NCI-H146 treated with DMSO at 0.1 percent for 48 hours (cell line): ENCODE results near the gene SPATS2.
"Not testable (repeated sequence)": the region's sequence is repeated elsewhere in the genome, so short reads cannot be mapped to it uniquely, and the experiment has no call there.

ENCODE experiments used
- DNase-seq: peaks from one replicate; lab custom pipeline; 2025; ENCODE audit not compliant: unreplicated experiment; lab: John Stamatoyannopoulos, UW

SPATS2 gene

GRCh38 chr12:49509681-49510080 is 142.4 kb downstream of the SPATS2 start:
- DNase-seq: not testable (repeated sequence)

- DNase-seq: no peak
Observed at GRCh38 chr12:49511410-49511809, 144.1 kb downstream of the SPATS2 start.

- no peak for DNase-seq
Observed at GRCh38 chr12:49512546-49512945, 145.3 kb downstream of the SPATS2 start.

GRCh38 chr12:49515266-49515665 is 148.0 kb downstream of the SPATS2 start:
- DNase-seq: no peak

- no peak for DNase-seq
Observed at GRCh38 chr12:49518914-49519573, 151.8 kb downstream of the SPATS2 start.

GRCh38 chr12:49519574-49519936 is 152.3 kb downstream of the SPATS2 start:
- no peak for DNase-seq

- no peak for DNase-seq
Observed at GRCh38 chr12:49521389-49521788, 154.1 kb downstream of the SPATS2 start.

GRCh38 chr12:49524660-49525324 is 157.5 kb downstream of the SPATS2 start:
- no peak for DNase-seq

- DNase-seq: no peak
Observed at GRCh38 chr12:49525942-49526341, 158.7 kb downstream of the SPATS2 start.

- no peak for DNase-seq
Observed at GRCh38 chr12:49527361-49528130, 160.3 kb downstream of the SPATS2 start.

GRCh38 chr12:49529414-49529813 is 162.2 kb downstream of the SPATS2 start:
- no peak for DNase-seq

GRCh38 chr12:49531745-49532144 is 164.5 kb downstream of the SPATS2 start:
- DNase-seq: no peak

GRCh38 chr12:49533331-49533730 is 166.1 kb downstream of the SPATS2 start:
- peak; percentile 96 for DNase-seq

- not testable (repeated sequence) for DNase-seq
Observed at GRCh38 chr12:49534122-49534521, 166.9 kb downstream of the SPATS2 start.

GRCh38 chr12:49534731-49535278 is 167.5 kb downstream of the SPATS2 start:
- DNase-seq: no peak

- no peak for DNase-seq
Observed at GRCh38 chr12:49535921-49536525, 168.8 kb downstream of the SPATS2 start.

- DNase-seq: no peak
Observed at GRCh38 chr12:49536526-49537071, 169.3 kb downstream of the SPATS2 start.

- no peak for DNase-seq
Observed at GRCh38 chr12:49537231-49537751, 170.0 kb downstream of the SPATS2 start.

- DNase-seq: no peak
Observed at GRCh38 chr12:49537752-49538509, 170.7 kb downstream of the SPATS2 start.
